GM21717 (cell line): ENCODE measurements around the gene KIFC3.
"Not testable (repeated sequence)": the region's sequence is repeated elsewhere in the genome, so short reads cannot be mapped to it uniquely, and the experiment has no call there.

Experiments used
- ATAC-seq: cut with Tn5 transposase; IDR thresholded peaks from one replicate; pipeline ENCODE4 v1.9.1; 2021; ENCODE audit warnings: mild to moderate bottlenecking, moderate library complexity; ENCODE audit not compliant: unreplicated experiment

KIFC3 gene

GRCh38 chr16:57755726-57756423 lies 46.4 kb downstream of the KIFC3 start:
- no peak for ATAC-seq

- no peak for ATAC-seq
Observed at GRCh38 chr16:57755061-57755684, 47.1 kb downstream of the KIFC3 start.

- no peak for ATAC-seq
Observed at GRCh38 chr16:57754354-57755060, 47.8 kb downstream of the KIFC3 start.

- ATAC-seq: no peak
Observed at GRCh38 chr16:57753448-57754353, 48.6 kb downstream of the KIFC3 start.

- no peak for ATAC-seq
Observed at GRCh38 chr16:57752581-57753447, 49.5 kb downstream of the KIFC3 start.

GRCh38 chr16:57752203-57752580 lies 50.1 kb downstream of the KIFC3 start:
- ATAC-seq: no peak

GRCh38 chr16:57751539-57752202 lies 50.6 kb downstream of the KIFC3 start:
- ATAC-seq: no peak

GRCh38 chr16:57750796-57751538 lies 51.3 kb downstream of the KIFC3 start:
- ATAC-seq: no peak

- ATAC-seq: no peak
Observed at GRCh38 chr16:57749856-57750452, 52.3 kb downstream of the KIFC3 start.

GRCh38 chr16:57749101-57749692 lies 53.1 kb downstream of the KIFC3 start:
- no peak for ATAC-seq

- ATAC-seq: no peak
Observed at GRCh38 chr16:57748596-57748995, 53.7 kb downstream of the KIFC3 start.

GRCh38 chr16:57747996-57748395 lies 54.3 kb downstream of the KIFC3 start:
- ATAC-seq: no peak

GRCh38 chr16:57747496-57747895 lies 54.8 kb downstream of the KIFC3 start:
- ATAC-seq: no peak

GRCh38 chr16:57747091-57747490 lies 55.2 kb downstream of the KIFC3 start:
- ATAC-seq: no peak

GRCh38 chr16:57746316-57746715 lies 56.0 kb downstream of the KIFC3 start:
- ATAC-seq: not testable (repeated sequence)

- ATAC-seq: no peak
Observed at GRCh38 chr16:57745768-57746167, 56.5 kb downstream of the KIFC3 start.

GRCh38 chr16:57744642-57744903 lies 57.7 kb downstream of the KIFC3 start:
- ATAC-seq: no peak

- no peak for ATAC-seq
Observed at GRCh38 chr16:57743886-57744641, 58.2 kb downstream of the KIFC3 start.
